ENCODE results near the gene DGKA. TPM values are rescaled to one million over a fixed set of nuclear protein-coding genes. Genes with fewer than 3 reads are reported as not detected.
A peak's percentile ranks its signal among the peaks of the same experiment; 100 is the strongest.

The DGKA gene
- total RNA-seq, 4 donors from 2014 or later: 101 to 268 (median 138) TPM

- peak; percentile 58 for DNase-seq
- intact Hi-C loops (cut with DNase I; ENCODE audit: low total_unique reads) (no loop called here), in situ Hi-C loops (cut with MboI; ENCODE audit: low pct_ligation_motif_present in 1 of 4, low pct_unique_long_range_greater_than_20kb in 1 of 4, low sequenced_read_pairs in 3 of 4) (no loop called here)
- TF ChIP-seq POLR2AphosphoS5 (IDR thresholded peaks at IDR 0.05) (no peak), EP300 (IDR thresholded peaks at IDR 0.05; ENCODE audit: low read depth) (no peak), POLR2A (IDR thresholded peaks at IDR 0.05) (no peak)
- TF ChIP-seq, protein P1, sequence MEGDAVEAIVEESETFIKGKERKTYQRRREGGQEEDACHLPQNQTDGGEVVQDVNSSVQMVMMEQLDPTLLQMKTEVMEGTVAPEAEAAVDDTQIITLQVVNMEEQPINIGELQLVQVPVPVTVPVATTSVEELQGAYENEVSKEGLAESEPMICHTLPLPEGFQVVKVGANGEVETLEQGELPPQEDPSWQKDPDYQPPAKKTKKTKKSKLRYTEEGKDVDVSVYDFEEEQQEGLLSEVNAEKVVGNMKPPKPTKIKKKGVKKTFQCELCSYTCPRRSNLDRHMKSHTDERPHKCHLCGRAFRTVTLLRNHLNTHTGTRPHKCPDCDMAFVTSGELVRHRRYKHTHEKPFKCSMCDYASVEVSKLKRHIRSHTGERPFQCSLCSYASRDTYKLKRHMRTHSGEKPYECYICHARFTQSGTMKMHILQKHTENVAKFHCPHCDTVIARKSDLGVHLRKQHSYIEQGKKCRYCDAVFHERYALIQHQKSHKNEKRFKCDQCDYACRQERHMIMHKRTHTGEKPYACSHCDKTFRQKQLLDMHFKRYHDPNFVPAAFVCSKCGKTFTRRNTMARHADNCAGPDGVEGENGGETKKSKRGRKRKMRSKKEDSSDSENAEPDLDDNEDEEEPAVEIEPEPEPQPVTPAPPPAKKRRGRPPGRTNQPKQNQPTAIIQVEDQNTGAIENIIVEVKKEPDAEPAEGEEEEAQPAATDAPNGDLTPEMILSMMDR (IDR thresholded peaks at IDR 0.05): no peak
- Histone ChIP-seq H3K4me3 (no peak overlapping the region), H3K4me1 (no peaks in the 10 kb centered on the region), H3K9me3 (no peaks in the 10 kb centered on the region), H3K36me3 (peaks cover 0 to 10% (median 0%) of the 10 kb centered on the region in 4 donors), H3K27me3 (no peaks in the 10 kb centered on the region), H3K27ac (no peak overlapping the region)
- 56% methylated on average over 5 of the region's 5 CpGs; no CpG with 5 or more reads in 1 of the 2 donors for WGBS, 2 donors (ENCODE audit: low coverage in 1 of 2)
These were observed 26.3 kb downstream of the DGKA start for GRCh38 chr12:55957106-55957859.

DNA sequence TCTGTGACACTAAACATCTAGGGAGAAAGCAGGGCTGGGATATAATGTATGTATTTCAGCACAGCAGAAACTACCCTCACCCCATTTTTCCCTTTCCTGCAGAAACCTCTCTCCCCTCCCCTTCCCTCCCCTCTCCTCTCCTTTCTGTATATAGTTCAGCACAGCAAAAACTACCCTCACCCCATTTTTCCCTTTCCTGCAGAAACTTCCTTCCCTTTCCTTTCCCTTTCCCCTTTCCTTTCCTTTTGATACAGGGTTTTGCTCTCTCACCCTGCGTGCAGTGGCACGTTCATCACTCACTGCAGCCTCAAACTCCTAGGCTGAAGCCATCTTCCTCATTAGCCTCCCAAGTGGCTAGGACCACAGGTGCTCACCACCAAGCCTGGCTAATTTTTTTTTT, 32.8 kb downstream of the DGKA start:
- no peak for DNase-seq
- intact Hi-C loops (cut with DNase I; ENCODE audit: low total_unique reads): no loop called here
- Histone ChIP-seq H3K27ac (no peak overlapping the region), H3K36me3 (no peaks in the 10 kb centered on the region), H3K4me3 (no peak overlapping the region), H3K27me3 (no peaks in the 10 kb centered on the region), H3K9me3 (no peaks in the 10 kb centered on the region), H3K4me1 (peaks cover 8 to 18% (median 14%) of the 10 kb centered on the region in 4 donors)
- 85 to 100% methylated on average over 2 of the region's 2 CpGs for WGBS, 2 donors (ENCODE audit: low coverage in 1 of 2)
- in situ Hi-C loops (cut with MboI; ENCODE audit: low pct_ligation_motif_present in 1 of 4, low pct_unique_long_range_greater_than_20kb in 1 of 4, low sequenced_read_pairs in 3 of 4): no loop called here
- TF ChIP-seq POLR2A (IDR thresholded peaks at IDR 0.05) (no peak), POLR2AphosphoS5 (IDR thresholded peaks at IDR 0.05) (no peak), EP300 (IDR thresholded peaks at IDR 0.05; ENCODE audit: low read depth) (no peak)
- TF ChIP-seq, protein P1 (IDR thresholded peaks at IDR 0.05): no peak

GRCh38 chr12:55965240-55965639, 34.3 kb downstream of the DGKA start:
- H3K27ac ChIP-seq: no peak overlapping the region
- no peak for TF ChIP-seq EP300 (IDR thresholded peaks at IDR 0.05; ENCODE audit: low read depth)
- TF ChIP-seq POLR2AphosphoS5 (IDR thresholded peaks at IDR 0.05): no peak
- no peak for TF ChIP-seq POLR2A (IDR thresholded peaks at IDR 0.05)
- TF ChIP-seq, protein P1 (IDR thresholded peaks at IDR 0.05): no peak
- DNase-seq: no peak
- H3K27me3 ChIP-seq: no peaks in the 10 kb centered on the region
- H3K9me3 ChIP-seq: no peaks in the 10 kb centered on the region
- H3K4me1 ChIP-seq: peaks cover 8 to 18% (median 14%) of the 10 kb centered on the region in 4 donors
- no peaks in the 10 kb centered on the region for H3K36me3 ChIP-seq
- in situ Hi-C loops (cut with MboI; ENCODE audit: low pct_ligation_motif_present in 1 of 4, low pct_unique_long_range_greater_than_20kb in 1 of 4, low sequenced_read_pairs in 3 of 4) (no loop called here), intact Hi-C loops (cut with DNase I; ENCODE audit: low total_unique reads) (no loop called here)
- 81% methylated on average over 5 of the region's 5 CpGs; no CpG with 5 or more reads in 1 of the 2 donors for WGBS, 2 donors (ENCODE audit: low coverage in 1 of 2)
- no peak overlapping the region for H3K4me3 ChIP-seq

- peak within 1 kb of the TSS; percentile 78 to 92 (median 86) for H3K27ac ChIP-seq
- no peaks in the 10 kb centered on the region for H3K9me3 ChIP-seq
- DNase-seq: no peak
- peak within 1 kb of the TSS; percentile 56 to 91 (median 80) for H3K4me3 ChIP-seq
- intact Hi-C loops (cut with DNase I; ENCODE audit: low total_unique reads): no loop called here
- H3K4me1 ChIP-seq: peaks cover 8 to 18% (median 14%) of the 10 kb centered on the region in 4 donors
- 3 to 7% methylated on average over 2 to 4 of the region's 4 CpGs for WGBS, 2 donors (ENCODE audit: low coverage in 1 of 2)
- in situ Hi-C loops (cut with MboI; ENCODE audit: low pct_ligation_motif_present in 1 of 4, low pct_unique_long_range_greater_than_20kb in 1 of 4, low sequenced_read_pairs in 3 of 4): no loop called here
- H3K36me3 ChIP-seq: no peaks in the 10 kb centered on the region
- no peaks in the 10 kb centered on the region for H3K27me3 ChIP-seq
- TF ChIP-seq EP300 (IDR thresholded peaks at IDR 0.05; ENCODE audit: low read depth) (no peak), POLR2A (IDR thresholded peaks at IDR 0.05) (no peak), POLR2AphosphoS5 (IDR thresholded peaks at IDR 0.05) (no peak)
- TF ChIP-seq, protein P1 (IDR thresholded peaks at IDR 0.05): no peak
These were observed 35.0 kb downstream of the DGKA start, which contains the start of gene PMEL for GRCh38 chr12:55965941-55966407. PMEL (minus strand) TSS chr12:55966042; CDS start chr12:55966011, 31 bp downstream.

Measured in transverse colon (tissue), 4 donors.